Left lung (tissue), 10 donors: Measurements from ENCODE around the gene FAM135A. TPM values are rescaled to one million over a fixed set of nuclear protein-coding genes. Genes with fewer than 3 reads are reported as not detected.

Experiments used
- ATAC-seq: fragments of 200-7000 bp; cut with Tn5 transposase; one replicate; pipeline ENCODE4 v1.9.1; 2020; ENCODE audit warnings: moderate library complexity
- DNase-seq, 4 donors: peaks; one replicate each; pipeline ENCODE4 v3.0.0-alpha.2; 2013 to 2020
- H3K27ac ChIP-seq, 2 donors: fragments of 200-600 bp; sonication (generic) in 1 of 2; one replicate each; pipeline versions ENCODE4 v1.5.0 to v1.8.0; 2020 to 2021
- H3K27me3 ChIP-seq, 2 donors: fragments of 200-600 bp; sonication (generic) in 1 of 2; one replicate each; pipeline versions ENCODE4 v1.5.0 to v1.8.0; 2020 to 2021
- H3K36me3 ChIP-seq, 2 donors: fragments of 200-600 bp; sonication (generic) in 1 of 2; one replicate each; pipeline versions ENCODE4 v1.5.0 to v1.8.0; 2020 to 2021
- H3K4me1 ChIP-seq, 2 donors: fragments of 200-600 bp; one replicate each; pipeline ENCODE4 v1.8.0; 2021
- H3K4me3 ChIP-seq, 2 donors: fragments of 200-600 bp; sonication (generic) in 1 of 2; one replicate each; pipeline versions ENCODE4 v1.5.0 to v1.8.0; 2020 to 2021; ENCODE audit warnings: mild to moderate bottlenecking in 1 of 2
- H3K9me3 ChIP-seq, 2 donors: fragments of 200-600 bp; sonication (generic) in 1 of 2; one replicate each; pipeline versions ENCODE4 v1.5.0 to v1.8.0; 2020 to 2021
- intact Hi-C, 2 donors: fragments of 100-400 bp; cut with DNase I; formaldehyde crosslinking; loops; one replicate each; pipeline versions ENCODE4 v1.11.2 to v1.14.2; 2022
- polyA plus RNA-seq, 6 donors: library from polyadenylated mRNA; unstranded; fragments of 120-200 nt; gene quantifications; one replicate each; pipeline ENCODE4 v1.2.1, GENCODE V29; 2013; ENCODE audit not compliant: insufficient read length in 6 of 6
- total RNA-seq, 2 donors: library from RNA; stranded (reverse); fragmentation: NEBNext Ultra II Directional; extraction: Animal tissue kit (Norgen Biotek cat#: 25700); gene quantifications; one replicate each; pipeline ENCODE4 v1.2.1, GENCODE V29; 2021
- TF ChIP-seq, protein P1 (sequence below), 2 donors: fragments of 200-600 bp; sonication (generic) in 1 of 2; IDR thresholded peaks; one replicate each; pipeline versions ENCODE4 v1.5.0 to v1.8.0; 2021; ENCODE audit warnings: antibody characterized with exemption in 2 of 2
- donor health status: DM: no; HTN: yes; CAD: no.
- donor health status: DM: no; HTN: no; CAD: no.

Gene FAM135A
- total and polyA plus RNA-seq, 8 donors: 21.9 to 28.8 (median 25.8) TPM

- TF ChIP-seq, protein P1, sequence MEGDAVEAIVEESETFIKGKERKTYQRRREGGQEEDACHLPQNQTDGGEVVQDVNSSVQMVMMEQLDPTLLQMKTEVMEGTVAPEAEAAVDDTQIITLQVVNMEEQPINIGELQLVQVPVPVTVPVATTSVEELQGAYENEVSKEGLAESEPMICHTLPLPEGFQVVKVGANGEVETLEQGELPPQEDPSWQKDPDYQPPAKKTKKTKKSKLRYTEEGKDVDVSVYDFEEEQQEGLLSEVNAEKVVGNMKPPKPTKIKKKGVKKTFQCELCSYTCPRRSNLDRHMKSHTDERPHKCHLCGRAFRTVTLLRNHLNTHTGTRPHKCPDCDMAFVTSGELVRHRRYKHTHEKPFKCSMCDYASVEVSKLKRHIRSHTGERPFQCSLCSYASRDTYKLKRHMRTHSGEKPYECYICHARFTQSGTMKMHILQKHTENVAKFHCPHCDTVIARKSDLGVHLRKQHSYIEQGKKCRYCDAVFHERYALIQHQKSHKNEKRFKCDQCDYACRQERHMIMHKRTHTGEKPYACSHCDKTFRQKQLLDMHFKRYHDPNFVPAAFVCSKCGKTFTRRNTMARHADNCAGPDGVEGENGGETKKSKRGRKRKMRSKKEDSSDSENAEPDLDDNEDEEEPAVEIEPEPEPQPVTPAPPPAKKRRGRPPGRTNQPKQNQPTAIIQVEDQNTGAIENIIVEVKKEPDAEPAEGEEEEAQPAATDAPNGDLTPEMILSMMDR (IDR thresholded peaks at IDR 0.05): no peak
- H3K4me3 ChIP-seq: no peak overlapping the region
- H3K9me3 ChIP-seq: no peaks in the 10 kb centered on the region
- no peak overlapping the region for H3K27ac ChIP-seq
- ATAC-seq: no peak
- H3K27me3 ChIP-seq: no peaks in the 10 kb centered on the region
- intact Hi-C loops: no loop called here
- DNase-seq: no peak
- peaks cover 0 to 12% of the 10 kb centered on the region in 2 donors for H3K36me3 ChIP-seq
- H3K4me1 ChIP-seq: no peaks in the 10 kb centered on the region
These were observed 177.1 kb downstream of the FAM135A start for GRCh38 chr6:70590400-70590799.

- TF ChIP-seq, protein P1 (IDR thresholded peaks at IDR 0.05): no peak
- no peaks in the 10 kb centered on the region for H3K4me1 ChIP-seq
- DNase-seq (no peak), ATAC-seq (no peak)
- H3K36me3 ChIP-seq: peaks cover 0 to 6% of the 10 kb centered on the region in 2 donors
- no peak overlapping the region for H3K27ac ChIP-seq
- H3K27me3 ChIP-seq: no peaks in the 10 kb centered on the region
- no peaks in the 10 kb centered on the region for H3K9me3 ChIP-seq
- no peak overlapping the region for H3K4me3 ChIP-seq
- intact Hi-C loops: no loop called here
These were observed 179.2 kb downstream of the FAM135A start for GRCh38 chr6:70592391-70593117.

DNA sequence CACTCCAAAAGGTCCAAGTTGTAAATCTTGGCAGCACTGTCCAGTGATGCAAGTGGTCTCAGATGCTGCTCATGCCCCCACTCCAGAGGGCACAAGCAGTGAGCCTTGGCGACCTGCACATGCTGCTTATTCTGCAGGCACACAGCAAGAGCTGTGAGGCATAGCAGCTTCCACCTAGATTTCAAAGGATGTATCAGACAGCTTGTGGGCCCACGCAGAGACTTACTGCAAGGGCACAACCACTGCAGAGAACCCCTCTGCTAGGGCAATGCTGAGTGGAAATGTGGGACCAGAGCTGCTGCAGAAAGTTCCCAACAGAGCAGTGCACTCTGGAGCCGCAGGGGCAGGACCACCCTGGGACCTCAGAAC lies 179.8 kb downstream of the FAM135A start:
- Histone ChIP-seq H3K4me1 (no peaks in the 10 kb centered on the region), H3K27ac (no peak overlapping the region), H3K9me3 (no peaks in the 10 kb centered on the region), H3K27me3 (no peaks in the 10 kb centered on the region), H3K4me3 (no peak overlapping the region), H3K36me3 (peaks cover 0 to 6% of the 10 kb centered on the region in 2 donors)
- TF ChIP-seq, protein P1 (IDR thresholded peaks at IDR 0.05): no peak
- DNase-seq (no peak), ATAC-seq (no peak)
- intact Hi-C loops: no loop called here

DNA sequence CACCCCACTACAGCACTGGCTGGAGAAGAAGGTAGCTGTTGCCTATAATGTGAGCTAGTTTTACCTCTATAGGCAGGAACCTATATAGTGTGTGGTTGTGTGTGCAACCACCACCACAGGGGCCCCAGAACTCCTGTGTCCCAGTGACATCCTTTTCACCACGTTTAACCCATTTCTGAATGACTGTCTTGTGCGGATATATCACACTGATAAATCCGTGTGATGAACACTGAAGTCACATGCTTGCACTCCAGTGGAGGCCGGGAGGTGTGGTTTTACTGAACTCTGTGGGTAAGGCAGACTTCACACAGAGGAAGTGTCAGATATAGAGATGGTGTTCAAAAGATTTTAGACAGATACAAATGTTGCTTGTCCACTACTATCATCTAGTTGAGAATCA lies 185.9 kb downstream of the FAM135A start:
- no peak overlapping the region for H3K27ac ChIP-seq
- H3K36me3 ChIP-seq: no peaks in the 10 kb centered on the region
- no peak overlapping the region for H3K4me3 ChIP-seq
- ATAC-seq: no peak
- intact Hi-C loops: no loop called here
- TF ChIP-seq, protein P1 (IDR thresholded peaks at IDR 0.05): no peak
- DNase-seq: no peak
- H3K27me3 ChIP-seq: no peaks in the 10 kb centered on the region
- H3K9me3 ChIP-seq: peaks cover 0 to 4% of the 10 kb centered on the region in 2 donors
- H3K4me1 ChIP-seq: no peaks in the 10 kb centered on the region

- TF ChIP-seq, protein P1 (IDR thresholded peaks at IDR 0.05): no peak
- H3K4me1 ChIP-seq: no peaks in the 10 kb centered on the region
- intact Hi-C loops: no loop called here
- no peak overlapping the region for H3K4me3 ChIP-seq
- H3K27me3 ChIP-seq: no peaks in the 10 kb centered on the region
- H3K9me3 ChIP-seq: peaks cover 0 to 10% of the 10 kb centered on the region in 2 donors
- H3K36me3 ChIP-seq: no peaks in the 10 kb centered on the region
- no peak overlapping the region for H3K27ac ChIP-seq
- DNase-seq (no peak), ATAC-seq (no peak)
These were observed 187.7 kb downstream of the FAM135A start for GRCh38 chr6:70601014-70601413.
